ENCODE data around the gene THRSP.

The THRSP gene

DNA sequence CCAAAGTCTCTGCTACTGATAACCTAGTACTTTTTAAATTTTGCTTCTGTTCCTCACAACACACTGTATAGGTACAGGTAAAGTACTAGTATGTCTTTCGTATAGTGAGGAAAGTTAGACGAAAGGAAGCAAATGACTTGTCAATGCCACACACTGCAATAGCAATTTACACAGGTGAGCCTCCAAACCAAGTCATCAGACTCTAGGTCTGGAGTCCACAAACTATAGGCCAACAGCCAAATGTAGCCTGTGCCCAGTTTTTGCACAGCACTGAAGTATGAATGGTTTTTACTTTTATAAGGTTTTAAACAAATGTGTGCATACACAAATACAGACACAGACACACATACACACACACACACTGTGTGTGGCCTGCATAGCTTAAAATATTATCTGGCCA lies 47.6 kb downstream of the THRSP start:
- no peak overlapping the region for H3K4ac ChIP-seq (ENCODE audit: low read depth in 1 of 2, low read length in 2 of 2)
- H2AK5ac ChIP-seq (ENCODE audit: low read length, severe bottlenecking) = no peak overlapping the region
- H3K4me2 ChIP-seq (ENCODE audit: low read length, poor library complexity, severe bottlenecking) = no peak overlapping the region
- H3K14ac ChIP-seq (ENCODE audit: low read length in 2 of 2) = no peak overlapping the region
- H2BK5ac ChIP-seq (ENCODE audit: low read depth, low read length, poor library complexity, severe bottlenecking) = no peak overlapping the region
- no peak for DNase-seq
- no peak overlapping the region for H2AFZ ChIP-seq (ENCODE audit: low read depth, low read length)
- H3K23ac ChIP-seq (ENCODE audit: low read length in 2 of 2) = no peak overlapping the region
- no peak overlapping the region for H2BK12ac ChIP-seq (ENCODE audit: low read length in 2 of 2)
- no peak overlapping the region for H3K4me3 ChIP-seq (ENCODE audit: insufficient read depth in 1 of 2, low read depth in 1 of 2, low read length in 2 of 2)
- no peak overlapping the region for H2BK120ac ChIP-seq (ENCODE audit: low read depth, low read length)
- WGBS = 100% methylated on average over 2 of the region's 2 CpGs
- H3K4me1 ChIP-seq (ENCODE audit: control insufficient read depth, insufficient read depth, low read depth, low read length) = no peaks in the 10 kb centered on the region
- H3K9ac ChIP-seq (ENCODE audit: low read length) = no peak overlapping the region
- no peak overlapping the region for H2BK15ac ChIP-seq (ENCODE audit: low read depth, poor library complexity, severe bottlenecking)
- H3K9me3 ChIP-seq (ENCODE audit: control insufficient read depth, low read length) = no peaks in the 10 kb centered on the region
- no peak overlapping the region for H4K8ac ChIP-seq (ENCODE audit: low read length)
- H3K27ac ChIP-seq (ENCODE audit: low read length, poor library complexity, severe bottlenecking) = no peak overlapping the region
- H3K36me3 ChIP-seq (ENCODE audit: control insufficient read depth in 1 of 2, insufficient read depth in 2 of 2, low read depth in 1 of 2, low read length in 2 of 2) = peaks cover 3 to 54% of the 10 kb centered on the region in 2 experiments
- H3K18ac ChIP-seq (ENCODE audit: low read depth in 1 of 2, low read length in 2 of 2) = no peak overlapping the region
- no peaks in the 10 kb centered on the region for H3K27me3 ChIP-seq (ENCODE audit: control insufficient read depth in 1 of 2, insufficient read depth in 1 of 2, low read length in 2 of 2)
- no peak overlapping the region for H4K91ac ChIP-seq (ENCODE audit: low read length)
- H3K79me1 ChIP-seq (replicated peaks; ENCODE audit: low read length, poor library complexity, severe bottlenecking) = peaks cover 2% of the 10 kb centered on the region

- H3K4me2 ChIP-seq (ENCODE audit: low read length, poor library complexity, severe bottlenecking) = no peak overlapping the region
- H2BK12ac ChIP-seq (ENCODE audit: low read length in 2 of 2) = no peak overlapping the region
- no peaks in the 10 kb centered on the region for H3K27me3 ChIP-seq (ENCODE audit: control insufficient read depth in 1 of 2, insufficient read depth in 1 of 2, low read length in 2 of 2)
- H2AK5ac ChIP-seq (ENCODE audit: low read length, severe bottlenecking) = no peak overlapping the region
- no peak overlapping the region for H3K27ac ChIP-seq (ENCODE audit: low read length, poor library complexity, severe bottlenecking)
- no peak overlapping the region for H3K9ac ChIP-seq (ENCODE audit: low read length)
- no peak overlapping the region for H2BK15ac ChIP-seq (ENCODE audit: low read depth, poor library complexity, severe bottlenecking)
- H3K9me3 ChIP-seq (ENCODE audit: control insufficient read depth, low read length) = no peaks in the 10 kb centered on the region
- H3K4me3 ChIP-seq (ENCODE audit: insufficient read depth in 1 of 2, low read depth in 1 of 2, low read length in 2 of 2) = no peak overlapping the region
- no peak overlapping the region for H3K23ac ChIP-seq (ENCODE audit: low read length in 2 of 2)
- no peak overlapping the region for H3K18ac ChIP-seq (ENCODE audit: low read depth in 1 of 2, low read length in 2 of 2)
- WGBS = 100% methylated on average over 5 of the region's 6 CpGs
- H3K79me1 ChIP-seq (replicated peaks; ENCODE audit: low read length, poor library complexity, severe bottlenecking) = peaks cover 2% of the 10 kb centered on the region
- H4K8ac ChIP-seq (ENCODE audit: low read length) = no peak overlapping the region
- no peak overlapping the region for H2AFZ ChIP-seq (ENCODE audit: low read depth, low read length)
- no peak overlapping the region for H3K14ac ChIP-seq (ENCODE audit: low read length in 2 of 2)
- no peak for DNase-seq
- H3K4ac ChIP-seq (ENCODE audit: low read depth in 1 of 2, low read length in 2 of 2) = no peak overlapping the region
- no peaks in the 10 kb centered on the region for H3K4me1 ChIP-seq (ENCODE audit: control insufficient read depth, insufficient read depth, low read depth, low read length)
- no peak overlapping the region for H4K91ac ChIP-seq (ENCODE audit: low read length)
- no peak overlapping the region for H2BK5ac ChIP-seq (ENCODE audit: low read depth, low read length, poor library complexity, severe bottlenecking)
- peaks cover 5 to 56% of the 10 kb centered on the region in 2 experiments for H3K36me3 ChIP-seq (ENCODE audit: control insufficient read depth in 1 of 2, insufficient read depth in 2 of 2, low read depth in 1 of 2, low read length in 2 of 2)
- no peak overlapping the region for H2BK120ac ChIP-seq (ENCODE audit: low read depth, low read length)
Observed at GRCh38 chr11:78112582-78113275, 49.1 kb downstream of the THRSP start.

Data from mesenchymal stem cell (in vitro differentiated cells and primary cell).